Measurements from ENCODE around the gene SPTB.

Gene SPTB

GRCh38 chr14:64730061-64730440 is 149.7 kb downstream of the SPTB start:
- no peak for DNase-seq (ENCODE audit: low spot score in 2 of 2)

DNA sequence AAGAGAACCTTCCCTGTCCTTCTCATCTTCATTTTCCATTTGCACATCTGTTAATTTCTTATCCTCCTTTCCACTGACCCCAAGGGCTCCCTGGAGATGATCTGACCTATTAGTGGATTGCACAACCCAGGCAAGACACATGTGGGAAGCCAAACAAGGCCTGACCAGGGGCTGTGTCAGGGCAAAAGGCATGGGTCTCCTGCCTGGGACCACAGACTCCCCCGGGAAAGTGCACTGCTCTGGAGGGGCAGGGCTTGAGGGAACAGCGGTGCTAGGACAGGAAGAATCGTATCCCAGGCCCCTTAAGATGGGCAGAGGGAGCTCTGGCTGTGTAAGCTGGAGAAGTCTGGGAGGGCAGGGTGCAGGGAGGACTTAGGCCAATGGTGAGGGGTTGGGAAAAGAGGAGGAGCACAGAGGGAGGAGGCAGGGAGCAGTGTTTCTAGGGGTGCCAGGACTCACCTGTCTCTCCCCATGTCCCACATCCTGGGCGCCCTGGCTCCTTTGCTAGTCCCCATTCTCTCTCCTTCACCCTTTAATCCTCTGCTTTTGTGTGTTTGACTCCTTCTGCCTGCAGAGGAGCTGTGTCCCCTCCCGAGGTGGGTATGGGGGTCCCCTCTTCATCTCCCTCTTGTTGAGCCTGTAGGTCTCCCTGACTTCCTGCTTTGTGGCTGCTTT is 150.2 kb downstream of the SPTB start:
- peaks cover 10% of the 10 kb centered on the region for H3K4me1 ChIP-seq
- in situ Hi-C loops (cut with MboI; ENCODE audit: low sequenced_read_pairs) = no loop called here
- H3K9me3 ChIP-seq = no peaks in the 10 kb centered on the region
- no peak overlapping the region for H3K4me3 ChIP-seq
- peaks cover 51% of the 10 kb centered on the region for H3K36me3 ChIP-seq (replicated peaks)
- no peaks in the 10 kb centered on the region for H3K27me3 ChIP-seq (ENCODE audit: low read depth)
- no peak for DNase-seq (ENCODE audit: low spot score in 2 of 2)

More at GRCh38 chr14:64730061-64730440, 149.7 kb downstream of the SPTB start:
- in situ Hi-C loops (cut with MboI; ENCODE audit: low sequenced_read_pairs) = no loop called here
- peaks cover 51% of the 10 kb centered on the region for H3K36me3 ChIP-seq (replicated peaks)
- H3K4me1 ChIP-seq = peaks cover 5% of the 10 kb centered on the region
- H3K9me3 ChIP-seq = no peaks in the 10 kb centered on the region
- H3K4me3 ChIP-seq = no peak overlapping the region
- no peaks in the 10 kb centered on the region for H3K27me3 ChIP-seq (ENCODE audit: low read depth)

GRCh38 chr14:64728856-64729255 is 150.9 kb downstream of the SPTB start:
- DNase-seq (ENCODE audit: low spot score in 2 of 2) = no peak
- H3K36me3 ChIP-seq (replicated peaks) = peaks cover 47% of the 10 kb centered on the region
- in situ Hi-C loops (cut with MboI; ENCODE audit: low sequenced_read_pairs) = no loop called here
- H3K27me3 ChIP-seq (ENCODE audit: low read depth) = no peaks in the 10 kb centered on the region
- H3K4me1 ChIP-seq = peaks cover 15% of the 10 kb centered on the region
- no peak overlapping the region for H3K4me3 ChIP-seq
- no peaks in the 10 kb centered on the region for H3K9me3 ChIP-seq

GRCh38 chr14:64728106-64728505 is 151.6 kb downstream of the SPTB start:
- no peak for DNase-seq (ENCODE audit: low spot score in 2 of 2)
- H3K36me3 ChIP-seq (replicated peaks) = peaks cover 40% of the 10 kb centered on the region
- H3K4me1 ChIP-seq = peaks cover 15% of the 10 kb centered on the region
- H3K27me3 ChIP-seq (ENCODE audit: low read depth) = no peaks in the 10 kb centered on the region
- in situ Hi-C loops (cut with MboI; ENCODE audit: low sequenced_read_pairs) = no loop called here
- no peak overlapping the region for H3K4me3 ChIP-seq
- H3K9me3 ChIP-seq = no peaks in the 10 kb centered on the region

DNA sequence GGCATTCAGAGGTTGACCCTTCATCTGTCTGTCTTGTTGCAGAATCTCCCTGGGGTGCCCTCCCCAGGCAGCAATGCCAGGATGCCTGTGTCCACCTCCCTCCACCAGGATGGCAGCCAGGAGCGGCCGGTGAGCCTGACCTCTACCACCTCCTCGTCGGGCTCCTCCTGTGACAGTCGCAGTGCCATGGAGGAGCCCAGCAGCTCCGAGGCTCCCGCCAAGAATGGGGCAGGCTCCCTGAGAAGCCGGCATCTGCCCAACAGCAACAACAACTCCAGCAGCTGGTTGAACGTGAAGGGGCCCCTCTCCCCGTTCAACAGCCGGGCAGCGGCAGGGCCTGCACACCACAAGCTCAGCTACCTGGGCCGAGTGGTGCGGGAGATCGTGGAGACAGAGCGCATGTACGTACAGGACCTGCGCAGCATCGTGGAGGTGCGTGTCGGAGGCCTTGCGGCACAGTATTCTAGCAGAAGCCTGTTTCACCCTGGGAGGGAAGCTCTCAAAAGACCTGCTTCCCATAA is 152.1 kb downstream of the SPTB start:
- DNase-seq (ENCODE audit: low spot score in 2 of 2) = no peak
- in situ Hi-C loops (cut with MboI; ENCODE audit: low sequenced_read_pairs) = no loop called here
- peaks cover 36% of the 10 kb centered on the region for H3K36me3 ChIP-seq (replicated peaks)
- H3K27me3 ChIP-seq (ENCODE audit: low read depth) = no peaks in the 10 kb centered on the region
- H3K4me1 ChIP-seq = peaks cover 15% of the 10 kb centered on the region
- no peaks in the 10 kb centered on the region for H3K9me3 ChIP-seq
- H3K4me3 ChIP-seq = no peak overlapping the region

GRCh38 chr14:64726585-64726890 is 153.2 kb downstream of the SPTB start:
- Histone ChIP-seq H3K4me1 (peaks cover 15% of the 10 kb centered on the region), H3K4me3 (no peak overlapping the region), H3K36me3 (replicated peaks) (peaks cover 28% of the 10 kb centered on the region), H3K9me3 (no peaks in the 10 kb centered on the region), H3K27me3 (ENCODE audit: low read depth) (no peaks in the 10 kb centered on the region)
- in situ Hi-C loops (cut with MboI; ENCODE audit: low sequenced_read_pairs) = no loop called here
- no peak for DNase-seq (ENCODE audit: low spot score in 2 of 2)

GRCh38 chr14:64725879-64726584 is 153.7 kb downstream of the SPTB start:
- Histone ChIP-seq H3K9me3 (no peaks in the 10 kb centered on the region), H3K4me3 (no peak overlapping the region), H3K27me3 (ENCODE audit: low read depth) (no peaks in the 10 kb centered on the region), H3K4me1 (peaks cover 15% of the 10 kb centered on the region), H3K36me3 (replicated peaks) (peaks cover 23% of the 10 kb centered on the region)
- no peak for DNase-seq (ENCODE audit: low spot score in 2 of 2)
- in situ Hi-C loops (cut with MboI; ENCODE audit: low sequenced_read_pairs) = no loop called here

DNA sequence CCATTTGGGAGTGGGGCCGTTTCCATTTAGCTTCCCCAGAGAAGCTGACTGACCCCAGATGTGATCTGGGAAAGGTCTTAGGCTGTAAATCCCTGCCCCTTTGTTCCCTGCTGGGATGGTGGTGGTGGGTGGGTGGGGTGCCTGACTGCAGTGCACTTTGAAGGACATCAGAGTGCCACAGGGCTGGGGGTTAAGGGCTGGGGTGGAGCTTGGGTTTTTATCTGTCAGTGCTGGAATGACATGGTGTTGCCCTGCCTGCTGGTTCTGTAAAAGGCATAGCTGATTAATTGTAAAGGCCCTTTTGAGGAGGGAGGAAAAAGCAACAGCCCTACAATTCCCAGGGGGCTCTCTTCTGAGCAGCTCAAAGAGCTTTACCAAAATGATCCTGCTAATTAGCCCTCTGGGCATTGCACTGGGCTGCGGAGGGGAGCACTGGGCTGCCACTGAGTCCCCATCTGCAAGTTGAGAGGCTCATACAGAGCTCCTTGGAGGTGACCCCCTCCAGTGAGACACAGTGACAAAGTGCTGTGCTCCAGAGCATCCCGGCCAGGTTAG is 154.4 kb downstream of the SPTB start:
- no peak overlapping the region for H3K4me3 ChIP-seq
- peaks cover 15% of the 10 kb centered on the region for H3K4me1 ChIP-seq
- no peaks in the 10 kb centered on the region for H3K27me3 ChIP-seq (ENCODE audit: low read depth)
- in situ Hi-C loops (cut with MboI; ENCODE audit: low sequenced_read_pairs) = no loop called here
- peaks cover 18% of the 10 kb centered on the region for H3K36me3 ChIP-seq (replicated peaks)
- DNase-seq (ENCODE audit: low spot score in 2 of 2) = peak; percentile 37 to 59
- H3K9me3 ChIP-seq = no peaks in the 10 kb centered on the region

GRCh38 chr14:64724578-64724930 is 155.2 kb downstream of the SPTB start:
- in situ Hi-C loops (cut with MboI; ENCODE audit: low sequenced_read_pairs) = no loop called here
- Histone ChIP-seq H3K27me3 (ENCODE audit: low read depth) (no peaks in the 10 kb centered on the region), H3K4me1 (peaks cover 15% of the 10 kb centered on the region), H3K4me3 (no peak overlapping the region), H3K9me3 (no peaks in the 10 kb centered on the region), H3K36me3 (replicated peaks) (peaks cover 18% of the 10 kb centered on the region)
- no peak for DNase-seq (ENCODE audit: low spot score in 2 of 2)

GRCh38 chr14:64723691-64724577 is 155.8 kb downstream of the SPTB start:
- peaks cover 15% of the 10 kb centered on the region for H3K4me1 ChIP-seq
- H3K36me3 ChIP-seq (replicated peaks) = peaks cover 14% of the 10 kb centered on the region
- H3K9me3 ChIP-seq = no peaks in the 10 kb centered on the region
- H3K27me3 ChIP-seq (ENCODE audit: low read depth) = no peaks in the 10 kb centered on the region
- no peak overlapping the region for H3K4me3 ChIP-seq
- DNase-seq (ENCODE audit: low spot score in 2 of 2) = no peak
- in situ Hi-C loops (cut with MboI; ENCODE audit: low sequenced_read_pairs) = no loop called here

DNA sequence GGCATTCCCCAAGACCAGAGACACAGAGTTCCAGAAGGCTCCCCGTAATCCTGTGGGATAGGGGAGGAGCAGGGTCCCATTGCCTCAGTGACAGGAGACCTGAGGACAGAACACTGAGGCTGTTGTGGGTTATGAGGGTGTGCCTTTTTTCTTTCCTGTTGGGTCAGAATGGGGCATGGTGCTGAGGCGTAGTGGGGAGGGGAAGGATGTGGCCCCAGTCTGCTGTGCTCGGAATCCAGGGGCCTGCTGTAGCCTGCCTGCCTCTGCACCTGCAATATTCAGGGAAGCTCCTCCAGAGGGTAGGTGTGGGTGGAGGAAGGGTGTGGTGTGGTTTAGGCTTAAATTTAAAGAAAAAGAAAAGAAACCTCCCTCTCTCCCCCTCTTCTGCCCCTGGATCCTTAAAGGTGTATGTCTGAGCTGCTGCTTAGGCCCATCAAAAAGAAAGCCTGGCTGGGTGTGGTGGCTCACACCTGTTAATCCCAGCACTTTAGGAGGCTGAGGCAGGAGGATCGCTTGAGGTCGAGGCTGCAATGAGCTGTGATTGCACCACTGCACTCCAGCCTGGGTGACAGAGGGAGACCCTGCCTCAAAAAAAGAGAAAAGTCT is 156.8 kb downstream of the SPTB start:
- H3K4me3 ChIP-seq = no peak overlapping the region
- in situ Hi-C loops (cut with MboI; ENCODE audit: low sequenced_read_pairs) = no loop called here
- H3K27me3 ChIP-seq (ENCODE audit: low read depth) = no peaks in the 10 kb centered on the region
- H3K4me1 ChIP-seq = peaks cover 15% of the 10 kb centered on the region
- no peaks in the 10 kb centered on the region for H3K9me3 ChIP-seq
- DNase-seq (ENCODE audit: low spot score in 2 of 2) = no peak
- peaks cover 4% of the 10 kb centered on the region for H3K36me3 ChIP-seq (replicated peaks)

GRCh38 chr14:64721899-64722298 is 157.8 kb downstream of the SPTB start:
- Histone ChIP-seq H3K27me3 (ENCODE audit: low read depth) (no peaks in the 10 kb centered on the region), H3K36me3 (replicated peaks) (no peaks in the 10 kb centered on the region), H3K4me1 (peaks cover 15% of the 10 kb centered on the region), H3K4me3 (no peak overlapping the region), H3K9me3 (no peaks in the 10 kb centered on the region)
- in situ Hi-C loops (cut with MboI; ENCODE audit: low sequenced_read_pairs) = no loop called here
- DNase-seq (ENCODE audit: low spot score in 2 of 2) = no peak

DNA sequence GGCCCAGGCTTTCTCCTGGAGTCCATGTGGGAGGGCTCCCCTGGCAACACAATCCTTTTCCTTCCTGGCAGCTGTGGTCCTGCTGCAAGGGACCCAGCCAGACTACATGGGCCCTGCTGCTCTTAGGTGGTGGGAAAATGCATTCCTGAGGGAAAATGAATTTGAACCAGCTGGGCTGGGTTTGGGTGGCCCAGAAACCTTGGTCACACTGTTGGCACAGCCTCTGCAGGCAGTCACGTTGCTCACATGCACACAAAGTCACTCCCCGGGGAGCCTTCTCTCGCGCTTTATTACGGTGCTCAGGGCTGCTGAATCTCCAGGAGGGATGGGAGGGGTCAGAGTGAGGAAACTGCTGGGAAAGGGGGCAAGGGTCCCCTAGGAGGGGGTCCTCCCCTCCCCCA is 158.3 kb downstream of the SPTB start:
- H3K4me1 ChIP-seq = peaks cover 15% of the 10 kb centered on the region
- no peaks in the 10 kb centered on the region for H3K27me3 ChIP-seq (ENCODE audit: low read depth)
- no peak overlapping the region for H3K4me3 ChIP-seq
- H3K36me3 ChIP-seq (replicated peaks) = no peaks in the 10 kb centered on the region
- in situ Hi-C loops (cut with MboI; ENCODE audit: low sequenced_read_pairs) = no loop called here
- DNase-seq (ENCODE audit: low spot score in 2 of 2) = no peak
- H3K9me3 ChIP-seq = no peaks in the 10 kb centered on the region

All from HAP-1 (cell line).